GM12878 (cell line): ENCODE measurements around the gene RNMT. TPM values are rescaled to one million over a fixed set of nuclear protein-coding genes. Genes with fewer than 3 reads are reported as not detected.

Source experiments
- ATAC-seq: fragments of 200-7000 bp; cut with Tn5 transposase; 3 replicates; pipeline ENCODE4 v1.9.1; 2020; ENCODE audit warnings: mild to moderate bottlenecking, moderate library complexity
- BruUV-seq: library from RNA; stranded (reverse); fragments of 400-500 nt; replicated peaks from 2 replicates; lab custom pipeline; 2021; lab: Mats Ljungman, UMichigan
- CTCF ChIA-PET: fragments of 300-600 bp; sonication (Branson Sonifier 250); formaldehyde crosslinking; extraction: SDS; loops from one replicate; lab custom pipeline; 2021; ENCODE audit warnings: inconsistent platforms; lab: Yijun Ruan, JAX
- POLR2A ChIA-PET: fragments of 350-600 bp; formaldehyde crosslinking; extraction: SDS; loops from one replicate; lab custom pipeline; 2021; ENCODE audit warnings: inconsistent platforms; lab: Charles Lee
- RAD21 ChIA-PET: fragments of 300-600 bp; sonication (Branson Sonifier 250); formaldehyde crosslinking; loops from one replicate; lab custom pipeline; 2023; ENCODE audit warnings: antibody characterized with exemption; ENCODE audit not compliant: unreplicated experiment; lab: Charles Lee
- SMC1A ChIA-PET: fragments of 300-600 bp; sonication (Branson Sonifier 250); formaldehyde crosslinking; loops from one replicate; lab custom pipeline; 2023; ENCODE audit not compliant: unreplicated experiment, uncharacterized antibody; lab: Charles Lee
- DNase-seq: peaks from one replicate; pipeline ENCODE4 v3.0.0-alpha.2; 2011; ENCODE audit warnings: low read depth, low spot score
- FAIRE-seq: peaks from 3 replicates; lab custom pipeline; 2011; peaks lifted over from hg19 to GRCh38; lab: Jason Lieb, UNC
- H2AFZ ChIP-seq: 2 replicates; pipeline ENCODE4 v1.6.0; 2011; ENCODE audit warnings: low read depth, low read length, control low read depth; ENCODE audit not compliant: control insufficient read depth
- H3K27ac ChIP-seq: 2 replicates; pipeline ENCODE4 v1.5.1; 2011; ENCODE audit warnings: control low read depth; ENCODE audit not compliant: control insufficient read depth, insufficient read depth
- H3K27me3 ChIP-seq, 2 experiments: replicated peaks in 1 of 2; 2 replicates each; pipeline versions ENCODE4 v1.6.0 to v1.6.1; 2011; ENCODE audit warnings: low read length in 1 of 2; ENCODE audit not compliant: control insufficient read depth in 2 of 2, insufficient read depth in 2 of 2
- H3K36me3 ChIP-seq, 2 experiments: 2 replicates each; pipeline ENCODE4 v1.5.1; 2011; ENCODE audit warnings: low read length in 1 of 2; ENCODE audit not compliant: control insufficient read depth in 2 of 2, insufficient read depth in 2 of 2
- H3K4me1 ChIP-seq: 2 replicates; pipeline ENCODE4 v1.6.1; 2011; ENCODE audit warnings: mild to moderate bottlenecking, low read length, moderate library complexity, mixed read lengths; ENCODE audit not compliant: control insufficient read depth, insufficient read depth
- H3K4me2 ChIP-seq: 2 replicates; pipeline ENCODE4 v1.6.0; 2011; ENCODE audit warnings: control low read depth; ENCODE audit not compliant: control insufficient read depth, insufficient read depth
- H3K4me3 ChIP-seq: fragments of 200-600 bp; sonication (generic); 2 replicates; pipeline ENCODE4 v1.5.1; 2016
- H3K79me2 ChIP-seq: 2 replicates; pipeline ENCODE4 v1.6.0; 2011; ENCODE audit warnings: low read length; ENCODE audit not compliant: control insufficient read depth, insufficient read depth
- H3K9ac ChIP-seq: 2 replicates; pipeline ENCODE4 v1.8.0; 2011; ENCODE audit warnings: low read length, control low read depth, mixed read lengths; ENCODE audit not compliant: control insufficient read depth, insufficient read depth
- H3K9me3 ChIP-seq: replicated peaks from 3 replicates; pipeline ENCODE4 v1.5.1; 2011; ENCODE audit warnings: mild to moderate bottlenecking, low read length; ENCODE audit not compliant: control insufficient read depth, insufficient read depth
- H4K20me1 ChIP-seq: 2 replicates; pipeline ENCODE4 v1.6.0; 2011; ENCODE audit not compliant: control insufficient read depth, insufficient read depth
- CEBPB ChIP-seq, 2 experiments: fragments of 150-350 bp in 1 of 2; IDR thresholded peaks; 2 replicates each; pipeline ENCODE4 v1.6.1; 2012 to 2014; ENCODE audit warnings: low read depth in 2 of 2, low read length in 2 of 2, borderline replicate concordance in 1 of 2, inconsistent platforms in 1 of 2
- CTCF ChIP-seq, 3 experiments: IDR thresholded peaks in 2 of 3; conservative IDR thresholded peaks in 1 of 3; 2 replicates each; pipeline ENCODE4 v1.5.1; 2011; ENCODE audit warnings: low read depth in 3 of 3, low read length in 3 of 3, mild to moderate bottlenecking in 3 of 3, control low read depth in 2 of 3, moderate library complexity in 2 of 3, inconsistent platforms in 1 of 3, mixed read lengths in 1 of 3; ENCODE audit not compliant: control insufficient read depth in 2 of 3, insufficient read depth in 1 of 3; ENCODE audit errors: extremely low read depth in 1 of 3
- JUNB ChIP-seq: IDR thresholded peaks from 2 replicates; pipeline ENCODE4 v1.6.1; 2016; ENCODE audit warnings: antibody characterized with exemption, mild to moderate bottlenecking
- NR2C2 ChIP-seq: IDR thresholded peaks from 2 replicates; pipeline ENCODE4 v1.6.1; 2011; ENCODE audit warnings: borderline replicate concordance, low read depth; ENCODE audit not compliant: control insufficient read depth, insufficient read length
- POLR2A ChIP-seq: IDR thresholded peaks from 2 replicates; pipeline ENCODE4 v1.6.1; 2011; ENCODE audit warnings: low read depth, mild to moderate bottlenecking, low read length
- POU2F2 ChIP-seq: IDR thresholded peaks from 3 replicates; pipeline ENCODE4 v1.6.1; 2011; ENCODE audit warnings: low read depth, mild to moderate bottlenecking, low read length, borderline replicate concordance
- RAD21 ChIP-seq: IDR thresholded peaks from 2 replicates; pipeline ENCODE4 v1.6.1; 2011; ENCODE audit warnings: mild to moderate bottlenecking, low read depth, low read length, moderate library complexity; ENCODE audit not compliant: insufficient read depth
- SMC3 ChIP-seq: IDR thresholded peaks from 2 replicates; pipeline ENCODE4 v1.6.1; 2011; ENCODE audit warnings: low read length, improper control_type of control experiment, borderline replicate concordance
- STAT3 ChIP-seq: IDR thresholded peaks from 2 replicates; pipeline ENCODE4 v1.6.1; 2011; ENCODE audit warnings: low read depth, low read length, improper control_type of control experiment
- WGBS: methylation state at CpG from one replicate; pipeline ENCODE4 v1.1.6; 2016; ENCODE audit warnings: low lambda C conversion rate; ENCODE audit not compliant: insufficient replicate concordance, insufficient coverage; ENCODE audit errors: missing lambda C conversion rate; 5-methylcytosine and 5-hydroxymethylcytosine counted together
- in situ Hi-C: fragments of 300-500 bp; cut with MboI; formaldehyde crosslinking; loops from 9 replicates; pipeline ENCODE4 v1.14.3; 2018; ENCODE audit warnings: mixed read lengths
- intact Hi-C: fragments of 100-400 bp; cut with micrococcal nuclease; formaldehyde crosslinking; loops from one replicate; pipeline ENCODE4 v1.14.2; 2022; ENCODE audit not compliant: unreplicated experiment
- polyA plus RNA-seq, 11 experiments: library from polyadenylated mRNA; depleted of rRNA in 4 of 11; unstranded in 6 of 11; stranded (reverse) in 5 of 11; fragments of >200 nt; fragmentation: Nextera tagmentation in 4 of 11; fragmentation: Illumina TruSeq in 1 of 11; extraction: Ambion mirVana in 4 of 11; extraction: Trizol in 1 of 11; gene quantifications; 1 replicate in 1 of 11; 2 replicates in 10 of 11; pipeline versions ENCODE4 v1.2.1 to v1.2.3, GENCODE V29; 2011 to 2016; ENCODE audit warnings: inconsistent platforms in 2 of 11, missing spikeins in 2 of 11, low read depth in 1 of 11
- small RNA-seq: library from RNA; depleted of rRNA; stranded (forward); fragments of <200 nt; gene quantifications from one replicate; pipeline ENCODE3, GENCODE V24; 2014
- total RNA-seq, 4 experiments: library from RNA; depleted of rRNA in 3 of 4; stranded (reverse); fragments of >200 nt in 3 of 4; fragmentation: Illumina TruSeq in 1 of 4; extraction: Trizol in 1 of 4; gene quantifications; 2 replicates each; pipeline versions ENCODE4 v1.2.1 to v1.2.3, GENCODE V29; 2013 to 2021
- TF ChIP-seq, protein P1 (sequence below): IDR thresholded peaks from 2 replicates; pipeline ENCODE4 v1.6.1; 2012; ENCODE audit warnings: low read length, inconsistent platforms

The RNMT gene
- total and polyA plus RNA-seq, 10 of the 15 experiments (the other 5 are each of a cell fraction or from before 2014, with no cell fraction given) = 18.1 to 63.2 (median 38.8) TPM

DNA sequence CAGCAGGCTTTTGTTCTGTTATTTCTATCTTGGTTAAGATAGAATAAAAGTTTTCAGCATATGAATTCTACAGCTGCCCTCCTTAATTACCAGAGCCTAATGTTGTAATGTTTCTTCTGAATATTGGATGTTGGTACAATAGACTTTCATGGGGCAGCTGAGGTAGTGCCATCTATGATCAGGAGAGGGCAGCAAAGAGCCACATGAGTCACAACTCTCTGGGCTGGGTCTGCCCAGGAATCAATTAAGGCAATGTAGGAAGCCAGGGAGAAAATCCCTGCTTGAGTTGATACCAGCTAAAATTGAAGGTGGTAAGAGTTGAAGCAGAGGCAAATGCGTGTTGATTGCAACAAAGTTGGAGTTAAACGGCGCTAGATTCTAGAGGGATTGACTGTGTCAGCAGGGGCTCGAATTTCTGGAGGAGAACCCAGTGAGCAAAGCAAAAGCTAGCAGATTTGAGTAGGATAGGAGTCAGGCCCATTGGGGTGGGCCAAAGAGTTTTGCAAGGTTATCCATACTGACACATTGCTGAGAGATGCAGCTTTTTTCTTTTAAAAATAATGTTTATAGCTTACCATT, 86.9 kb downstream of the RNMT start:
- POLR2A ChIA-PET = interaction anchor here (0.5 kb wide), 1 partner anchor 1125 kb away, joined by 6 read pairs; no protein-coding TSS in a partner anchor
- no peak overlapping the region for H3K9ac ChIP-seq
- FAIRE-seq (peak; percentile 62), ATAC-seq (peak; percentile 98), DNase-seq (no peak)
- SMC1A ChIA-PET = interaction anchor here (1.1 to 3.2 kb wide), 7 partner anchors 11 to 603 kb away, joined by 3 to 18 read pairs (median 7); partner anchors contain the start of gene MC5R
- CTCF ChIA-PET = interaction anchor here (0.6 to 3.6 kb wide), 25 partner anchors 9 to 1295 kb away, joined by 3 to 50 read pairs (median 4); partner anchors contain the start of gene MC5R
- no peaks in the 10 kb centered on the region for H3K4me1 ChIP-seq
- H3K27ac ChIP-seq = no peak overlapping the region
- TF ChIP-seq JUNB = no peak
- TF ChIP-seq NR2C2 = no peak
- peak; percentile 63 for TF ChIP-seq RAD21
- TF ChIP-seq POLR2A = no peak
- TF ChIP-seq POU2F2 = 0 out of 3 replicates have a peak, but pooled peaks have one; percentile 16
- no peak for TF ChIP-seq STAT3
- TF ChIP-seq SMC3 = peak; percentile 69; the same call in 1 of the 2 replicates
- TF ChIP-seq CEBPB (IDR thresholded peaks at IDR 0.05; ENCODE audit: borderline replicate concordance in 1 of 2, low read depth in 2 of 2, low read length in 2 of 2) = no peak
- TF ChIP-seq CTCF (IDR thresholded peaks at IDR 0.05 in 2 of 3, conservative IDR thresholded peaks at IDR 0.05 in 1 of 3; ENCODE audit: control insufficient read depth in 2 of 3, extremely low read depth in 1 of 3, insufficient read depth in 1 of 3, low read depth in 3 of 3, low read length in 3 of 3) = peak; percentile 79 to 89 (median 80)
- TF ChIP-seq, protein P1, sequence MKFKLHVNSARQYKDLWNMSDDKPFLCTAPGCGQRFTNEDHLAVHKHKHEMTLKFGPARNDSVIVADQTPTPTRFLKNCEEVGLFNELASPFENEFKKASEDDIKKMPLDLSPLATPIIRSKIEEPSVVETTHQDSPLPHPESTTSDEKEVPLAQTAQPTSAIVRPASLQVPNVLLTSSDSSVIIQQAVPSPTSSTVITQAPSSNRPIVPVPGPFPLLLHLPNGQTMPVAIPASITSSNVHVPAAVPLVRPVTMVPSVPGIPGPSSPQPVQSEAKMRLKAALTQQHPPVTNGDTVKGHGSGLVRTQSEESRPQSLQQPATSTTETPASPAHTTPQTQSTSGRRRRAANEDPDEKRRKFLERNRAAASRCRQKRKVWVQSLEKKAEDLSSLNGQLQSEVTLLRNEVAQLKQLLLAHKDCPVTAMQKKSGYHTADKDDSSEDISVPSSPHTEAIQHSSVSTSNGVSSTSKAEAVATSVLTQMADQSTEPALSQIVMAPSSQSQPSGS = no peak
- BruUV-seq = no TSS peak
- intact Hi-C loops = loop anchor here (5.0 kb wide), 1 partner anchor 256 kb away; no protein-coding TSS in a partner anchor
- no peak overlapping the region for H3K4me3 ChIP-seq
- RAD21 ChIA-PET = interaction anchor here (1.8 to 2.7 kb wide), 5 partner anchors 11 to 273 kb away, joined by 5 to 17 read pairs (median 9); partner anchors contain the start of gene MC5R
- H3K79me2 ChIP-seq = no peaks in the 10 kb centered on the region
- no peaks in the 10 kb centered on the region for H4K20me1 ChIP-seq
- WGBS = 24% methylated on average over 4 of the region's 4 CpGs
- peaks cover 2 to 3% of the 10 kb centered on the region in 2 experiments; a peak in 3 of 4 replicates for H3K27me3 ChIP-seq
- no peaks in the 10 kb centered on the region for H3K9me3 ChIP-seq
- no peak overlapping the region for H3K4me2 ChIP-seq
- no peaks in the 10 kb centered on the region for H3K36me3 ChIP-seq
- in situ Hi-C loops = loop anchor here (5.0 to 10.0 kb wide), 2 partner anchors 256 to 581 kb away; no protein-coding TSS in a partner anchor
- no peak overlapping the region for H2AFZ ChIP-seq

Small RNA genes lying within 50 kb of the gene (small RNA-seq; reads per million reads assigned to genes)
- gene AP001525.1 = not detected
- gene RN7SL362P = not detected

Other genes with a start within 250 kb of the RNMT start
- 14.5 and 20.0 TPM in 2 replicates for gene FAM210A, start 115 bp upstream of the RNMT start, total RNA-seq (2014; rRNA removed)
- 14.2 and 15.8 TPM in 2 replicates for gene FAM210A, start 115 bp upstream of the RNMT start, total RNA-seq (2014; rRNA removed; fragmentation: Illumina TruSeq; extraction: Trizol)
- 20.0 and 21.9 TPM in 2 replicates for gene FAM210A, start 115 bp upstream of the RNMT start, total RNA-seq (2021)
- 56.3 and 78.1 TPM in 2 replicates for gene FAM210A, start 115 bp upstream of the RNMT start, polyA plus RNA-seq (2011; rRNA removed)
- gene FAM210A, start 115 bp upstream of the RNMT start, polyA plus RNA-seq (2014; fragmentation: Illumina TruSeq; extraction: Trizol) = 16.0 and 19.7 TPM in 2 replicates
- 10 to 100 TPM; 10.3 to 12.7 TPM for gene FAM210A, start 115 bp upstream of the RNMT start, polyA plus RNA-seq (2014; fragmentation: Nextera tagmentation; extraction: Ambion mirVana)
- 17.7 and 20.4 TPM in 2 replicates for gene FAM210A, start 115 bp upstream of the RNMT start, polyA plus RNA-seq (2014; rRNA removed)
- gene FAM210A, start 115 bp upstream of the RNMT start, polyA plus RNA-seq (2016; fragmentation: Nextera tagmentation; extraction: Ambion mirVana) = 10 to 100 TPM; 19.3 to 20.0 TPM
- gene MC5R, start 97.5 kb downstream of the RNMT start, total RNA-seq (2014; rRNA removed) = not detected in 2 replicates
- not detected in 2 replicates for gene MC5R, start 97.5 kb downstream of the RNMT start, total RNA-seq (2014; rRNA removed; fragmentation: Illumina TruSeq; extraction: Trizol)
- not detected in 2 replicates for gene MC5R, start 97.5 kb downstream of the RNMT start, total RNA-seq (2021)
- gene MC5R, start 97.5 kb downstream of the RNMT start, polyA plus RNA-seq (2011; rRNA removed) = not detected in 2 replicates
- gene MC5R, start 97.5 kb downstream of the RNMT start, polyA plus RNA-seq (2014; fragmentation: Illumina TruSeq; extraction: Trizol) = not detected in 2 replicates
- gene MC5R, start 97.5 kb downstream of the RNMT start, polyA plus RNA-seq (2014; fragmentation: Nextera tagmentation; extraction: Ambion mirVana) = not detected
- gene MC5R, start 97.5 kb downstream of the RNMT start, polyA plus RNA-seq (2014; rRNA removed) = not detected in 2 replicates
- not detected for gene MC5R, start 97.5 kb downstream of the RNMT start, polyA plus RNA-seq (2016; fragmentation: Nextera tagmentation; extraction: Ambion mirVana)
- not detected in 2 replicates for gene MC2R, start 188.9 kb downstream of the RNMT start, total RNA-seq (2014; rRNA removed)
- gene MC2R, start 188.9 kb downstream of the RNMT start, total RNA-seq (2014; rRNA removed; fragmentation: Illumina TruSeq; extraction: Trizol) = not detected in 2 replicates
- gene MC2R, start 188.9 kb downstream of the RNMT start, total RNA-seq (2021) = 0.15 TPM in 1 of 2 replicates, not detected in the other
- not detected in 2 replicates for gene MC2R, start 188.9 kb downstream of the RNMT start, polyA plus RNA-seq (2011; rRNA removed)
- gene MC2R, start 188.9 kb downstream of the RNMT start, polyA plus RNA-seq (2014; fragmentation: Illumina TruSeq; extraction: Trizol) = not detected in 2 replicates
- gene MC2R, start 188.9 kb downstream of the RNMT start, polyA plus RNA-seq (2014; fragmentation: Nextera tagmentation; extraction: Ambion mirVana) = not detected
- gene MC2R, start 188.9 kb downstream of the RNMT start, polyA plus RNA-seq (2014; rRNA removed) = not detected in 2 replicates
- gene MC2R, start 188.9 kb downstream of the RNMT start, polyA plus RNA-seq (2016; fragmentation: Nextera tagmentation; extraction: Ambion mirVana) = not detected